HEK293 (cell line): ENCODE data around the gene ESPNL.

ENCODE experiments used
- CTCF ChIA-PET: fragments of 350-600 bp; formaldehyde crosslinking; extraction: SDS; loops from one replicate; lab custom pipeline; 2021; ENCODE audit warnings: antibody characterized with exemption; lab: Yijun Ruan, JAX
- POLR2A ChIA-PET: fragments of 300-600 bp; formaldehyde crosslinking; extraction: SDS; loops from one replicate; lab custom pipeline; 2020; ENCODE audit warnings: antibody characterized with exemption, inconsistent platforms; lab: Yijun Ruan, JAX
- H3K27ac ChIP-seq: fragments of 200-500 bp; sonication (Bioruptor generic); 2 replicates; pipeline ENCODE4 v1.5.1; 2014; ENCODE audit warnings: low read depth, low read length, control low read depth, inconsistent platforms; ENCODE audit errors: extremely low read depth
- H3K36me3 ChIP-seq, 2 experiments: fragments of 200-500 bp in 1 of 2; sonication (Bioruptor generic) in 1 of 2; 1 replicate in 1 of 2; 2 replicates in 1 of 2; pipeline ENCODE4 v1.5.1; 2014 to 2017; ENCODE audit warnings: inconsistent platforms in 2 of 2, low read length in 2 of 2; ENCODE audit not compliant: control insufficient read depth in 2 of 2, insufficient read depth in 1 of 2
- H3K4me1 ChIP-seq: fragments of 200-500 bp; sonication (Bioruptor generic); 2 replicates; pipeline ENCODE4 v1.5.1; 2014; ENCODE audit warnings: mild to moderate bottlenecking, low read length, inconsistent platforms; ENCODE audit not compliant: control insufficient read depth, insufficient read depth
- H3K4me3 ChIP-seq: 2 replicates; pipeline ENCODE4 v1.5.1; 2011; ENCODE audit warnings: low read depth, mild to moderate bottlenecking, control low read depth, low read length, moderate library complexity
- H3K9me3 ChIP-seq: fragments of 200-500 bp; sonication (Bioruptor generic); 2 replicates; pipeline ENCODE4 v1.5.1; 2014; ENCODE audit warnings: low read depth, low read length, inconsistent platforms; ENCODE audit not compliant: control insufficient read depth, insufficient read depth
- GLIS2 ChIP-seq: fragments of 450-650 bp; formaldehyde crosslinking; IDR thresholded peaks from 2 replicates; pipeline ENCODE4 v1.5.1; 2016; ENCODE audit warnings: missing biosample characterization, missing genetic modification characterization
- KLF7 ChIP-seq: fragments of 450-650 bp; formaldehyde crosslinking; IDR thresholded peaks from 2 replicates; pipeline ENCODE4 v1.5.1; 2016; ENCODE audit warnings: missing biosample characterization, missing genetic modification characterization, borderline replicate concordance
- MEIS1 ChIP-seq: sonication (generic); formaldehyde crosslinking; IDR thresholded peaks from 2 replicates; pipeline ENCODE4 v1.8.1; 2022; ENCODE audit warnings: missing genetic modification reagents, mild to moderate bottlenecking, borderline replicate concordance
- PATZ1 ChIP-seq: fragments of 450-650 bp; formaldehyde crosslinking; IDR thresholded peaks from 2 replicates; pipeline ENCODE4 v1.5.1; 2016; ENCODE audit warnings: missing biosample characterization, missing genetic modification characterization
- REPIN1 ChIP-seq: fragments of 450-650 bp; formaldehyde crosslinking; IDR thresholded peaks from 2 replicates; pipeline ENCODE4 v1.5.1; 2017; ENCODE audit warnings: missing biosample characterization, missing genetic modification characterization, low read depth
- ZFP41 ChIP-seq: fragments of 450-650 bp; formaldehyde crosslinking; IDR thresholded peaks from 2 replicates; pipeline ENCODE4 v1.5.1; 2016; ENCODE audit warnings: missing biosample characterization, missing genetic modification characterization, borderline replicate concordance
- ZNF148 ChIP-seq: fragments of 450-650 bp; formaldehyde crosslinking; IDR thresholded peaks from 2 replicates; pipeline ENCODE4 v1.5.0; 2017; ENCODE audit warnings: missing biosample characterization, missing genetic modification characterization, borderline replicate concordance
- ZNF292 ChIP-seq: fragments of 450-650 bp; formaldehyde crosslinking; IDR thresholded peaks from 2 replicates; pipeline ENCODE4 v1.5.1; 2016; ENCODE audit warnings: low read depth, missing biosample characterization, missing genetic modification characterization, borderline replicate concordance
- ZNF302 ChIP-seq: fragments of 450-650 bp; formaldehyde crosslinking; IDR thresholded peaks from 2 replicates; pipeline ENCODE4 v1.5.1; 2016; ENCODE audit warnings: missing biosample characterization, missing genetic modification characterization, low read depth
- ZNF350 ChIP-seq: fragments of 450-650 bp; formaldehyde crosslinking; IDR thresholded peaks from 2 replicates; pipeline ENCODE4 v1.5.0; 2017; ENCODE audit warnings: missing biosample characterization, mild to moderate bottlenecking, missing genetic modification characterization
- ZNF366 ChIP-seq: fragments of 450-650 bp; formaldehyde crosslinking; conservative IDR thresholded peaks from 2 replicates; pipeline ENCODE4 v1.5.1; 2016; ENCODE audit warnings: missing biosample characterization, missing genetic modification characterization
- ZNF37A ChIP-seq: fragments of 450-650 bp; IDR thresholded peaks from 2 replicates; pipeline ENCODE4 v1.5.1; 2018; ENCODE audit warnings: missing biosample characterization, missing genetic modification characterization
- ZNF416 ChIP-seq: fragments of 450-650 bp; formaldehyde crosslinking; IDR thresholded peaks from 2 replicates; pipeline ENCODE4 v1.5.1; 2016; ENCODE audit warnings: missing biosample characterization, missing genetic modification characterization
- ZNF639 ChIP-seq: fragments of 450-650 bp; formaldehyde crosslinking; IDR thresholded peaks from 2 replicates; pipeline ENCODE4 v1.5.1; 2016; ENCODE audit warnings: missing biosample characterization, missing genetic modification characterization
- ZNF791 ChIP-seq: fragments of 450-650 bp; formaldehyde crosslinking; IDR thresholded peaks from 2 replicates; pipeline ENCODE4 v1.5.1; 2016; ENCODE audit warnings: missing biosample characterization, missing genetic modification characterization
- ZSCAN16 ChIP-seq: fragments of 450-650 bp; formaldehyde crosslinking; IDR thresholded peaks from 2 replicates; pipeline ENCODE4 v1.5.1; 2016; ENCODE audit warnings: missing biosample characterization, missing genetic modification characterization
- TF ChIP-seq, protein P1 (sequence below): fragments of 450-650 bp; formaldehyde crosslinking; IDR thresholded peaks from 2 replicates; pipeline ENCODE4 v1.5.1; 2017; ENCODE audit warnings: missing biosample characterization, missing genetic modification characterization
- TF ChIP-seq, protein P2 (sequence below): fragments of 450-650 bp; formaldehyde crosslinking; IDR thresholded peaks from 2 replicates; pipeline ENCODE4 v1.5.1; 2016; ENCODE audit warnings: missing biosample characterization, missing genetic modification characterization
- TF ChIP-seq, protein P3 (sequence below): fragments of 450-650 bp; formaldehyde crosslinking; IDR thresholded peaks from 2 replicates; pipeline ENCODE4 v1.5.1; 2016; ENCODE audit warnings: missing biosample characterization, missing genetic modification characterization

ESPNL gene

GRCh38 chr2:238100821-238101771, 956 bp downstream of the ESPNL start:
- H3K9me3 ChIP-seq, result no peaks in the 10 kb centered on the region
- no peak for TF ChIP-seq ZNF37A (tag by site-specific recombination)
- TF ChIP-seq, all 188 proteins: peak for 0
- POLR2A ChIA-PET, result no interaction called here
- Histone ChIP-seq H3K4me1 (no peaks in the 10 kb centered on the region), H3K4me3 (no peak overlapping the region), H3K27ac (no peak overlapping the region), H3K36me3 (no peaks in the 10 kb centered on the region)
- CTCF ChIA-PET, result interaction anchor here (0.5 to 0.9 kb wide), 4 partner anchors 12 to 185 kb away, joined by 3 to 4 read pairs (median 3); no protein-coding TSS in a partner anchor

DNA sequence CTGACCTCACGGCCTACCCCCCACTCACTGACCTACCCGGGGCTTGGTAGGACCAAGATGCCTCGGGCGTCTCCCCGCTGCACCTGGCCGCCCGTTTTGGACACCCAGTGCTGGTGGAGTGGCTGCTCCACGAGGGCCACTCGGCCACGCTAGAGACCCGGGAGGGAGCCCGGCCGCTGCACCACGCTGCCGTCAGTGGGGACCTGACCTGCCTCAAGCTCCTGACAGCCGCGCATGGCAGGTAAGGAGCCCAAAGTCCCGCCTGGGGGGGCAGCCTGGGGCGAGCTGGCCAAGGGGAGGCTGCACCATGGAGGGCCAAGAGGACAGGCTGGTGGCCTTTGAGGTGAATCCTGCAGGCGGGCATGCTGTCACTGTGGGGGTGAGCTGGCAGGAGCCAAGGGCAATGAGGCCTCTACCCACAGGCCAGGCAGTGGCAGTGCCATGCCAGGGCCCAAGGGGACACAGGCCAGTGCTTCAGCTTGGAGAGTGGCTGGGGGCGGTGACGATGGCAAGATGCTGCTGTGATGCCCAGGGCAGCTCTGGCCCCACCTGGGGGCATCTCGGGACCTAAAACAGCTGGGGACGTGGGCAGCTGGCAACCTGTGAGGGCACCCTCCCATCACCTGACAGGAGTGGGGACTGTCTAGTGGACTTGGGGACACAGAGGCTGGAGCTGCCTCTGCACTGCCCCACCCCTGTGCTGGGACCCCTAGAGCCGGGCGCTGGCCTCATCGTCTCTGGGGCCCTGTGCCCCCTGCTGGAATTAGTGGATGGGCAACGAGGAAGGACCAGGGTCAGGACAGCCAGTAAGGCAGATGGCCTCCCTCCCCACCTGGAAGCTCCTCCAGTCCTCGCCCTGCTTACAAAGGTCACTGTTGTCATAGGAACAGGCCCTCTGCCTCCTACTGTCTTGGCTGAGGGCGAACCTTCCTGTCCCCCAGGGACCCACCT, 2.0 kb downstream of the ESPNL start:
- Histone ChIP-seq H3K27ac (no peak overlapping the region), H3K36me3 (no peaks in the 10 kb centered on the region), H3K9me3 (no peaks in the 10 kb centered on the region), H3K4me1 (no peaks in the 10 kb centered on the region), H3K4me3 (no peak overlapping the region)
- ChIA-PET CTCF (interaction anchor here (0.7 to 0.9 kb wide), 2 partner anchors 13 to 58 kb away, joined by 3 to 4 read pairs; no protein-coding TSS in a partner anchor), POLR2A (no interaction called here)
- no peak for TF ChIP-seq ZNF791 (tag by site-specific recombination)
- no peak for TF ChIP-seq ZSCAN16 (tag by site-specific recombination)
- no peak for TF ChIP-seq REPIN1 (tag by site-specific recombination)
- no peak for TF ChIP-seq ZFP41
- no peak for TF ChIP-seq ZNF148 (tag by site-specific recombination)
- TF ChIP-seq ZNF639, result no peak
- TF ChIP-seq, protein P1, sequence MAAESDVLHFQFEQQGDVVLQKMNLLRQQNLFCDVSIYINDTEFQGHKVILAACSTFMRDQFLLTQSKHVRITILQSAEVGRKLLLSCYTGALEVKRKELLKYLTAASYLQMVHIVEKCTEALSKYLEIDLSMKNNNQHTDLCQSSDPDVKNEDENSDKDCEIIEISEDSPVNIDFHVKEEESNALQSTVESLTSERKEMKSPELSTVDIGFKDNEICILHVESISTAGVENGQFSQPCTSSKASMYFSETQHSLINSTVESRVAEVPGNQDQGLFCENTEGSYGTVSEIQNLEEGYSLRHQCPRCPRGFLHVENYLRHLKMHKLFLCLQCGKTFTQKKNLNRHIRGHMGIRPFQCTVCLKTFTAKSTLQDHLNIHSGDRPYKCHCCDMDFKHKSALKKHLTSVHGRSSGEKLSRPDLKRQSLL (tag by site-specific recombination), result no peak
- TF ChIP-seq ZNF302 (tag by site-specific recombination), result no peak
- TF ChIP-seq ZNF416 (tag by site-specific recombination), result no peak
- no peak for TF ChIP-seq MEIS1
- TF ChIP-seq, protein P2, sequence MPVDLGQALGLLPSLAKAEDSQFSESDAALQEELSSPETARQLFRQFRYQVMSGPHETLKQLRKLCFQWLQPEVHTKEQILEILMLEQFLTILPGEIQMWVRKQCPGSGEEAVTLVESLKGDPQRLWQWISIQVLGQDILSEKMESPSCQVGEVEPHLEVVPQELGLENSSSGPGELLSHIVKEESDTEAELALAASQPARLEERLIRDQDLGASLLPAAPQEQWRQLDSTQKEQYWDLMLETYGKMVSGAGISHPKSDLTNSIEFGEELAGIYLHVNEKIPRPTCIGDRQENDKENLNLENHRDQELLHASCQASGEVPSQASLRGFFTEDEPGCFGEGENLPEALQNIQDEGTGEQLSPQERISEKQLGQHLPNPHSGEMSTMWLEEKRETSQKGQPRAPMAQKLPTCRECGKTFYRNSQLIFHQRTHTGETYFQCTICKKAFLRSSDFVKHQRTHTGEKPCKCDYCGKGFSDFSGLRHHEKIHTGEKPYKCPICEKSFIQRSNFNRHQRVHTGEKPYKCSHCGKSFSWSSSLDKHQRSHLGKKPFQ (tag by site-specific recombination), result no peak
- no peak for TF ChIP-seq GLIS2 (tag by site-specific recombination)
- no peak for TF ChIP-seq ZNF366 (tag by site-specific recombination)
- TF ChIP-seq PATZ1 (tag by site-specific recombination), result no peak
- TF ChIP-seq KLF7 (tag by site-specific recombination), result no peak
- TF ChIP-seq ZNF292 (tag by site-specific recombination), result no peak
- no peak for TF ChIP-seq ZNF350 (tag by site-specific recombination)
- TF ChIP-seq, protein P3, sequence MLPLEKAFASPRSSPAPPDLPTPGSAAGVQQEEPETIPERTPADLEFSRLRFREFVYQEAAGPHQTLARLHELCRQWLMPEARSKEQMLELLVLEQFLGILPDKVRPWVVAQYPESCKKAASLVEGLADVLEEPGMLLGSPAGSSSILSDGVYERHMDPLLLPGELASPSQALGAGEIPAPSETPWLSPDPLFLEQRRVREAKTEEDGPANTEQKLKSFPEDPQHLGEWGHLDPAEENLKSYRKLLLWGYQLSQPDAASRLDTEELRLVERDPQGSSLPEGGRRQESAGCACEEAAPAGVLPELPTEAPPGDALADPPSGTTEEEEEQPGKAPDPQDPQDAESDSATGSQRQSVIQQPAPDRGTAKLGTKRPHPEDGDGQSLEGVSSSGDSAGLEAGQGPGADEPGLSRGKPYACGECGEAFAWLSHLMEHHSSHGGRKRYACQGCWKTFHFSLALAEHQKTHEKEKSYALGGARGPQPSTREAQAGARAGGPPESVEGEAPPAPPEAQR (tag by site-specific recombination), result no peak
